Middle frontal gyrus (tissue), 1 donor: ENCODE data around the gene VPS35L.
"Not testable (repeated sequence)": the region's sequence is repeated elsewhere in the genome, so short reads cannot be mapped to it uniquely, and the experiment has no call there.

ENCODE experiments used
- DNase-seq: peaks from one replicate; pipeline ENCODE4 v3.0.0-alpha.2; 2015; ENCODE audit warnings: low spot score; ENCODE audit errors: extremely low spot score

Gene VPS35L

DNA sequence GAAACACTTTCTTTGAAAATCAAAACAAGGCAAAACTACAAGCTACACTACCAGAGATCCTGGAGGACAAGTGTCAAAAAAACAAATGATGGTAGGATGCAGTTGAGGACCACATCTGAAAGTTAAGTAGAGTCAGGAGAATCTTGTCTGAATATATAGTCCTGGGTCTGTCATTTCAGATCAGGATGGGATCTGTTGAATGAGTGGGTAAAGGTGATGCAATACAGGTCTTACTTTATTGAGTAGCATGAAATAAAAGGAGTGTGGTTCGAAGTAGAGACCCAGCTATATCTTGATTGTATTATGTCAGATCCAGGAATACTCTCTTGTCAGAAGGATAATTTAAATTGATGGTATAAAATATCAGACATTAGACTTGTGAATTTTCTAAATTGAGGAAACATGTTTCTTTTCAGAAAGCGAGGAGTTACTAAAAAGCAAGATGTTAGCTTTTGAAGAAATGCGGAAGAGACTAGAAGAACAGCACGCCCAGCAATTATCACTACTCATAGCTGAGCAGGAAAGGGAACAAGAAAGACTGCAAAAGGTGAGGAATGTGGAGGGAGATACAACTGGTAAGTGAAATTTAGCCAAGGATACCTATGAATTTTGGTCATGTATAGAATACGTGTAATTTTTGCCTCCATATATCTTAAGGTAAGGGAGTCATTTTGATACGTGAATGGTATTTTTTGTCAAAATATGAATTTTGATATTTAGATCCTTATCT is 15.1 kb upstream of the VPS35L start:
- no peak for DNase-seq

DNA sequence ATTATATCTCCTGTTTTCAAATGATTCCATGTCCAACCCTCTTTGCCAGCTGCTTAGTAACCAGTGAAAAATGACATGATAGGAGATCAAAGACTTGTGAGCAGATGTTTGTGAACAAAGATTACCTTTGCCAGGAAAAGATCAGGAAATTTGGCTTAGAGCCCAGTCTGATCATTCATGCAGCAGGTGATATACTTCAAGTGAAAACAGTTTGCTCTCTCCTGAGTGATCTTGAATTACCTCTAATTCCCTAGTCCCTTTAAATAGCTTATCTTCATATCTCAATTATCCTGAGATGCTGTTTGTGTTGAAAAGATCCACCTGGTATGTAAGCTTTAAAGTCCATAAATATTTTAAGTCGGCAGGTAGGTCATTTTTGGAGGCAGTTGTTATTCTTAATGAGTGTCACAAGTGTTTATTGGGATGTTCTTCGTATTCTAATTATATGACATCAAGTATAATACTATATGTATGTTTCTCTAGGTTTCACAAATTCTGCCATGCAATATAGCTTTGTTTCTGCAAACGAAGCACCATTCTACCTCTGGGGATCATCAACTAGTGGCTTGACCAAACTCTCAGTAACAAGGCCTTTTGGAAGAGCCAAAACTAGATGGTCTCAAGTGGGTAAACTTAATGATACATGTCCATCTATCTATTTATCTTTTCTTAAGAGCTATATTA is 13.2 kb upstream of the VPS35L start:
- DNase-seq = no peak

DNA sequence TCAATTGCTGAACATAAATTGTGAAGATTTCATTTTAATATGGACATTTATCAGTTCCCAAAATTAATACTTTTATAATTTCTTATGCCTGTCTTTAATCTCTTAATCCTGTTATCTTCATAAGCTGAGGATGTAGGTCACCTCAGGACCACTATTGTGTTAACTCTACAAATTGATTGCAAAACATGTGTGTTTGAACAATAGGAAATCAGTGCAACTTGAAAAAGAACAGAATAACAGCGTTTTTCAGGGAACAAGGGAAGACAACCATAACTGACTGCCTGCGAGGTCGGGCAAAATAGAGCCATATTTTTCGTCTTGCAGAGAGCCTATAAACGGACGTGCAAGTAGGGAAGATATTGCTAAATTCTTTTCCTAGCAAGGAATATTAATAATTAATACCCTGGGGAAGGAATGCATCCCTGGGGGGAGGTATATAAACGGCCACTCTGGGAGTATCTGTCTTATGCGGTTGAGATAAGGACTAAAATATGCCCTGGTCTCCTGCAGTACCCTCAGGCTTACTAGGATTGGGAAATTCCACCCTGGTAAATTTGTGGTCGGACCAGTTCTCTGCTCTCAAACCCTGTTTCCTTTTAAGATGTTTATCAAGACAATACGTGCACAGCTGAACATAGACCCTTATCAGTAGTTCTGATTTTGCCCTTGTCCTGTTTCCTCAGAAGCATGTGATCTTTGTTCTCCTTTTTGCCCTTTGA is 12.1 kb upstream of the VPS35L start:
- DNase-seq = not testable (repeated sequence)

DNA sequence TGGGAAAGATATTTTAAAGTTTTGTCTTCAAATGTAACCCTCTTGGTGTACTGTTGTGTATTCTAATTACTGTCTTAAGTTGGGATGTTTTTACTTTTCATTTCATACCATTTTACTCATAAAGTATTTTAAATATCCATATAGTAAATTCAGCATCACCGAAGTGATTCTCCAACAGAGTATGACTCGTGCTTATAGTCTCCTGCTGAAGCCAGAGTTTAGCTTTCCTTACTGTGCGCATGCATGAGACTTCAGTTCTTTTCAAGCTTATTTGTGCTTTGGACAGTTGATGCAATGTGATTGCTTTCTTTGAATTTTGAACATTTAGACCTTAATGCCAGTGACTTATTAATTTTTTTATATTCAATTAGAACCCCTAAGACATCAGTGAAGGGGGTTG is 7.4 kb upstream of the VPS35L start:
- DNase-seq = no peak

DNA sequence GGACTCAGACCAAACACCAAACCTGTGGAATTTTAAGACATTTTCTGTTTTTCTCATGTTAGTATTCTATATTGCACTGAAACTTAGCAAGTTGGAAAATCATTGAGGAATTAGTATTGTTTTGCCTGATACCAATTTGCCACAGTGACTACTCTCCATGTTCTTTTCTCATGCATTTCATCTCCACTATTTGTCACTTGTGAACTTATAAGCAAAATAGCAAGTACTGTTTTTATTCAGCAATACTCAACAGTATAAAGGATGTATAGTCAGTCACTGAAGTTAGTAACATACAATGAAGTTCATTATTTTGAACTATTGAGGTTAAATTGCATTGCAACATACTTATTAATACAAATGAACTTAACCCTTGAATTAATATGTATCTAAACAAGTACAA is 5.8 kb upstream of the VPS35L start:
- no peak for DNase-seq

DNA sequence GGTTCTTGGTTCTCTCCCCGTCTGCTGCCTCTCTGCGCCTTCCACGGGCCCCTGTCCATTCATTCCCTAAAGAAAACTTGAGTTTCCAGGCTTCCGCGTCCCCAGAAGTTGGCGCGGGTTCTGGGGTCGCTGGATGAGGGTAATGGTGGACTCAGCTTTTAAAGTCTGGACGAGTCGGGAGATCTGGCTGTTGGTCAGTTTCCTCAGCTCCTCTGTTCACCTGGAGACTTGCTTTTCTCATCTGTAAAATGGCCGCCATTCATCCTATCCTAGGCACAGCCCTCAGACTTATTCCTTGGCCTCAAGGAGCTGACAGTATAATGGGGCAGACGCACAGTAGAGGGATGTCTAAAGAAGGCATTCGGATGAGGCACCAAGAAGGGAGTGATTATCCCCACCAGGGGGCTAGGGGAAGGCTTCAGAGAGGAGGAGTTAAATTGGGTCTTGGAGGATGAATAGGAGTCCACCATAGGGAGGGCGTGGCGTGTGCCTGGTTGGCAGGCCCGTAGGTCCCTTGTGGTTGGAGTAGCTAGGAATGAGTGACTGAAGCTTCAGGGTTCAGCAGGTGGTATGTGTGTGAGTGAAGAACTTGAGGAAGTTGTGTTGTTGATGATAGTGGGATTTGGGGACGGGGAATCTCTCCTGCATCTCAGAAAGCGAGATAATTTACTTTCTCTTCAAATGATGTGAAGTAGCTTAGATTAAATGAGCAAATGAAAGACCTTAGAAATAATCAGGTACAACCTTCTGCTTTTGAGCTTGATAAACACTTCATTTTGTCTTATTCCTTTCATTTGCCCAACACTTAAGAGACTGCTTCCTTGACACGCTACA is 652 bp downstream of the VPS35L start:
- DNase-seq = no peak

DNA sequence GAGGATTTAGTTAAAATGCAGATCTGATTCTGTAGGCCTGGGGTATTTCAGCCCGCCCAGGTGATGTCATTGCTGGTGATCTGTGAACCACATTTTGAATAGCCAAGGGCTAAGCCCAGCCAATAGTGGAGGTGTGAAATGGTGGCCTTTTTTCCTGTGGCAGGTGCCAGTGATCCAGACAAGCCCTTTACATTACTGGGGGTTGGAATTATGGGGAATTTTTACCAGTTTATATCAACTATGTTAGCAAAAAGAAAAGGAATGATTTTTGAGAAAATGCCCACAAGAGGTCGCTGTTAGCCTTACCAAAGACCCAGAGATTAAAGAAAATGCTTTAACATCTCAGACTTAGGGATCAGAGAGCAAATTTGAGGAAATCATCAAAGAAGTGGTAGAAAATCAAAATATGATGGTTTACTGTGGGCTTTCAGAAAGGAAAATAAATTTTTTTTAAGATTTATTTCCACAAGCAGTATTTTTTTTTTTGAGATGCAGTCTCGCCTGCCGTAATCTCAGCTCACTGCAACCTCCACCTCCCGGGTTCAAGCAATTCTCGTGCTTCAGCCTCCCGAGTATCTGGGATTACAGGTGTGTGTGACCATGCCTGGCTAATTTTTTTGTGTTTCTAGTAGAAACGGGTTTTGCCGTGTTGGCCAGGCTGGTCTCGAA is 3.9 kb downstream of the VPS35L start:
- DNase-seq = peak; percentile 67

DNA sequence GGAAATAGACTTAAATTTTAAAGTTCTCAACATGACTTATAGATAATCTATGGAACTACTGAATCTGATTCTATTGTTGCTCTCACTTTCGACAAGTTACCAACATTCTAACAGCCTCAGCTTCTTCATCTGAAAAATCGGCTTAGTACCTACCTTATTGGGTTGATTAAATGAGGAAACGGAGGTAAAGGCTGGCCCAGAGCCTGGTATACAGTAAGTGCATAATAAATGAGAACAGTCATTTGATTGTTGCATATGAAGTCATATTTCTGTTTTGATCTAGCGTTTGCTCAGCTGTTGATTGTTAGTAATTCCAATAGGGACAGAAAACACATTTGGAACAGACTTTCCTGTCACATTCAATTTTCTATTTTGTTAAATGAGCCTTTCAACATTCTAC is 4.6 kb downstream of the VPS35L start:
- DNase-seq = no peak

DNA sequence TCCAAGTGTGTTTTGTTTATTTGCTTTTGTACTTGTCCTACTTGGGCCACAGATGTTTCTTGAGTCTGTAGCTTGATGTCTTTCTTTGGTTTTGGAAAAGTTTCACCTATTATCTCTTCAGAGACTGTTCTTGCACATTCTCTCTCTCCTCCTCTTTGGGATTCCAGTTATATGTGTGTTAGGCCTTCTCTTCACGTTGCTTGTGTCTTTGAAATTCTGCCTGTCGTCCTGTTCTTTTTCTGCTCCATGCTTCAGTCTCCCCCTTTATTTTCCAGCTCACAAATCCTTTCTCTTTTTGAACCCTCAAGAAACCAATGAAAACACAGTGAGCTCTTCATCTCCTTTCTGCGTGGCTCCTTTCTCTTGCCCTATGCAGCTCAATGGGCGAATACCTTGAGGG is 7.9 kb downstream of the VPS35L start:
- no peak for DNase-seq

DNA sequence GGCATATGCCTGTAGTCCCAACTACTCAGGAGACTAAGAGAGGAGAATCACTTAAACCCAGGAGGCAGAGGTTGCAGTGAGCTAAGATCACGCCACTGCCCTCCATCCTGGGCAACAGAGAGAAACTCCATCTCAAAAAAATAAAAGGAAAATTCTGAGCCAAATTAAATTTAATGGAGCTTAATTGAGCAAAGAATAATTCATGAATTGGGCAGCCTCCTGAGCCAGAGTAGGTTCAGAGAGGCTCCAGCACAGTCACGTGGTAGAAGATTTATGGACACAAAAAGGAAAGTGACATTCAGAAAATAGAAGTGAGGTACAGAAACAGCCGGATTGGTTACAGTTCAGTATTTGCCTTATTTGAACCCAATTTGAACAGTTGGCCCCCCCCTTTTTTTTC is 10.9 kb downstream of the VPS35L start:
- DNase-seq = no peak

DNA sequence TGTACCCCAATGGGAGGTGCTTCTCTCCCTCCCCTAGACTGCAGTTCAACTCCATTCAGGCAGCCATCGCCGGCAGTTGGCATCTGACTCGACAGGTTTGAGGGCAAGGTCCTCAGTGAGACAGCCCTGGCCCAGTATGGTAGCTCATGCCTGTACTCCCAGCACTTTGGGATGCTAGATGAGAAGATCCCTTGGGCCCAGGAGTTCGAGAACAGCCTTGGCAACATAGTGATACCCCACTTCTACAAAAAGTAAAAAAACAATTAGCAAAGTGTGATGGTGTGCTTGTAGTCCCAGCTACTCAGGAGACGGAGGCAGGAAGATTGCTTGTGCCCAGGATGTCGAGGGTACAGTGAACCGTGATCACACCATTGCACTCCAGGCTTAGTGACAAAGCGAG is 12.1 kb downstream of the VPS35L start:
- no peak for DNase-seq

DNA sequence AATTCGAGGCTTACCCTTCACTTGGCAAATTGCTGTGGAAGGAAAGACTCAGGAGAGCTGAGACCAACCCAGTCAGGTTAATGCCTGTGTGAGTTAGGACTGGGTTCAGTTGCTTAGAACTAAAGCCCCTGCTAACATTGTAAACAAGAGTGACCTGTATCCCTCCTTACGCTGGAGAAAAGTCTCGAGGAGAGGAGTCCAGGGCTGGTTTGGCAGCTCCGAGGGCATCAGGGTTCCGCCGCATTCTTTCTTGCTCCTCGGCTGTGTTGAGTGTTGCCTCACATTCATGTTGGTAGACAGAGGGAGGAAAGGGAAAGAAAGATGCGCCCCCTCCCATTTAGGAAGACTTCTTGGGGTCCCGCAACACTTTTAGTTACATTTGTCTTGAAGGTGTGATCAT is 18.5 kb downstream of the VPS35L start:
- no peak for DNase-seq

DNA sequence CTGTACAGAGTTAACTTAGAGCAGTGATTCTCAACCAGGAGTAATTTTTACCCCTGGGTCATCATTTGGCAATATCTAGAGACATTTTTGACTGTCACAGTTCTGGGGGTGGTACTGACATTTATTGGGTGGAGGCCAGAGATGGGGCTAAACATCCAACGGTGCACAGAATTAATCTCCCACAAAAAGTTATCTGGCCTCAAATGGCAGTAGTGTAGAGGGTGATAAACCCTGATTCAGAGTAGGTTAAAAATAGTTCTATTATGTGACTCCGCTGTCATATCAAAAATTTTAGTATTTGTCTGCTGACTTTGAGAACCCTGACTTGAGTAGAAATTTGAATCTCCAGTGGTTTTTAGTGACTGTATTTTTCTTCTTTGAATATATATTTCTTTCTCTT is 19.1 kb downstream of the VPS35L start:
- no peak for DNase-seq

DNA sequence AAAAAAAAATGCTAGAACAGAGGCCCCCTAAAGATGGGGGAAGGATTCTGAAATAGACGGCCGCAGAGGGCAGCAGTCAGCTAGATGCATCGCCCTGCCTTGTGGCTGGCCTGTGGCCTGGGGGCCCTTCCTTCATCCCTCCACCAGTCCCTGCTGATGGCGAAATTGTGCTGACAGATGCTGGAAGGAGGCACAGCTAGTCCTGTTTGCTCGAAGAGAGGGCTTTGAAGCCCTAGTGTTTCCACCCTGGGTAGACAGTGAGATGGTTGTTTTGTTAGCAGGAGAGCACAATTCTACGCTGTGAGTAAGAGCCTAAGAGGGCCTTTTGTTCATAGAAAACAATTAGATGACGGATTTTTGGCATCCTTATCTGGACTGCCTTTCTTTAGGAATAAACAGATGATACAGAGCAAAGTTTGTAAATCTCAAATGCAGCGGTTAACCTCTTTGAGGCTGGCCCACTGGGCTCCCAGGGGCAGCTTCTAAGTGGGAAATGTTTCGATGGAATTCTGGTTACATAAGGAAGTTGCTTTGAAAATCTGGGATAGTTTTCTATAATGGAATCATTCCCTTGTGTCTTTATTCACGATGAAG is 23.0 kb downstream of the VPS35L start:
- DNase-seq = peak; percentile 70

DNA sequence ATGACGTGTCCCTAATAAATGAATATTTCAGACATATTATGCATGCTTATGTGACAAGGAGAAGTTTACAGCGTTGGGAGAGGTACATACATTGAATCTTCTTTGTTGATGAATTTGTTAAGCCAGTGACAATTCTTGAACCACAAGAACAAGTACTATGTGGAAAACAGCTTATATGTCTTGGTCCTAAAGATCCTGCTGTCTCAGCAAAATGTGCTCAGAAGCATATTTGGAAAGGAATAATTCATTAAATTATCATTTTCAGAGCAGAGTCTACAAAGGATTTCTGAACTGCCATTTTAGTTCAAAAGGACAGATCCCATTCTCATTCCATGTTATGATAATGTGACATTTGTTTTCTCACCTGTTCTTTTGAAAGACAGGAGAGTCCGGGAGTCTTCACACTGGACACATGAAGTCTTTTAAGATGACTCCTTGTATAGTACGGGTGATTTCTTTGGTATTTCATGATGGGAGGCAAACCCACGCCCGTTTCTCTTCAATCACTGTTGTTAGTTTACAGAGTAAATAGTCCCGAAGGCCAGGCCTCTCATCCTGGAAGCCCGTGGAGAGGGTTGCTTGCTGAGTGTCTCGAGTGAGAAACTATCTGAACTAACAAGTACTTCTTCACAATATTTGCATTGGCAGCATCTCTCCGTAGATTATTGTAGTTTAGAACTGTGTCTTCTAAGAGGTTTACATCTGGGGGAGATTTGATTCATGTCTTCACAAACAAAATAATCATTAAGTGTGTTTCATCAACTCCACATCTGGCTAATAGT is 26.7 kb downstream of the VPS35L start:
- no peak for DNase-seq

DNA sequence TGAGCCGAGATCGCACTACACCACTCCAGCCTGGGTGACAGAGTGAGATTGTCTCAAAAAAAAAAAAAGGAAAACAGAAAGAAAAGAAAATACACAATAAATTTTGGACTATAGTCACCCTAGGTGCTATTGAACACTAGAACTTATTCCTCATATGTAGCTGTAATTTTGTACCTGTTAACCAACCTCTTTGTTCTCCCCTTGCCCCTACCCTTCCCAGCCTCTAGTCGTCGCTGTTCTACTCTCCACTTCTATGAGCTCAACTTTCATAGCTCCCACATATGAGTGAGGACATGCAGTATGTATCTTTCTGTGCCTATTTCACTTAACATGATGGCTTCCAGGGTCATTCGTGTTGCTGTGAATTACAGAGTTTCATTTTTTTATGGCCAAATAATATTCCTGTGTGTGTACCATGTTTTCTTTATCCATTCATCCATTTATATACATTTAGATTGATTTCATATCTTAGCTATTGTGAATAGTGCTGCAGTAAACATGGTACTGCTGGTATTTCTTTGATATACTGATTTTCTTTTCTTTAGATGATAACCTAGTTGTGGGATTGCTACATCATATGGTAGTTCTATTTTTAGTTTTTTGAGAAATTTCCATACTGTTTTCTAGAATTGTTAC is 28.3 kb downstream of the VPS35L start:
- no peak for DNase-seq

DNA sequence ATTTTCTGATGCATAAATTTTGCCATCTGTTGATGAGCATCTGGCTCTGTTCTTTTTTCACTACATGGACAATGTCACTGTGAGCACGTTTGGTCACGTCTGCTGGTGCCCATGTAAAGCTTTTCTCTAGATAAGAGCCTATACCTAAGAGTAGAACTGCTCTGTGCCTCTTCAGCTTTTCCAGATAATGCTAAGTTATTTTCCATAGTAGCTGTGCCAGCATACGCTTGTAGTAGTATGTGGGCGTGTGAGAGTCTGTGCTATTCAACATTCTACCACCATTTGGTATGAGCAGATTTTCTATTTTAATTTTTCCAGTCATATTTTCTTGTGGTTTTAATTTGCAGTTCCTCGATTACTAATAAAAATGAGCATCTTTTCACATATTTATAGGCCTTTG is 33.2 kb downstream of the VPS35L start:
- no peak for DNase-seq

DNA sequence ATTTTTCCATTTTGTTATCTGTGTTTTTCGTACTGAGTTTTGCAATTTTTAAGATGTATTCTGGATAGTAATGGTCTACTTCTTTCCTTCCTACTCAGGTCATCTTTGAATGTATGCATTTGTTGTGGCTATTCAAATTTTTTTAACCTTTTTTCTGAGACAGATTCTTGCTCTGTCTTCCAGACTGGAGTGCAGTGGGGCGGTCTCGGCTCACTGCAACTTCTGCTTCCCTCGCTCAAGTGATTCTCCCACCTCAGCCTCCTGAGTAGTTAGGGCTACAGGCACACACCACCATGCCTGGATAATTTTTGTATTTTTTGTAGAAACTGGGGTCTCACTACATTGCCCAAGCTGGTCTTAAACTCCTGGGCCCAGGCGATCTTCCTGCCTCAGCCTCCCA is 33.6 kb downstream of the VPS35L start:
- DNase-seq = no peak

DNA sequence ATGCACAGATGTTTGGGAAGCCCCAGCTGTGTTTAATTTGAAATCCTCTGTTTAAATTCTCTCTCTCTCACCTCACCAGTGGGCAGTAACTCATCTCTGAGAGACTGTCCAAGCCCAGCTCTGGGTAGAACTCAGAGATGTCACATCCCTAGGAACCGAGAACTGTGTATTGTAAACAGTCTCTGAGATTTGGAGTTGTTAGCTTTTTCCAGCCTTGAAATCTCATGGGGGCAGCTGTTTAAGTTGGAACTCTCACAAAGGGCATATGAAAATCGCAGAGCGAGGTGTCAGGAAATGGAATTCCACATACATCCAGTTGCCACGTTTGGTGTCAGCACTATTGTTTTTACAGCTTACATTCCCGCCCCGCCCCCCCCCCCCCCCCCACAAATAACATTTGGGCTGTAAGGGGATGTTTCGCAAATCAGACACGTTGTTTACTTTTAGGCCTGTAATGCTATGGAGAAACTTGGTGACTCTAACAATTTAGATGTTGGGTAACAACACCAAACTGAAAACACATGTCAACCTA is 34.3 kb downstream of the VPS35L start:
- no peak for DNase-seq
